GM10266 (cell line): ENCODE results near the gene LPP.

ENCODE experiments used
- DNase-seq: peaks from one replicate; pipeline ENCODE4 v3.0.0; 2012; ENCODE audit errors: extremely low spot score
- TF ChIP-seq, protein P1 (sequence below): IDR thresholded peaks from 2 replicates; pipeline ENCODE4 v1.5.1; 2012; ENCODE audit warnings: mild to moderate bottlenecking, low read depth; ENCODE audit not compliant: control insufficient read depth, insufficient read depth; ENCODE audit errors: missing control alignments

The LPP gene

DNA sequence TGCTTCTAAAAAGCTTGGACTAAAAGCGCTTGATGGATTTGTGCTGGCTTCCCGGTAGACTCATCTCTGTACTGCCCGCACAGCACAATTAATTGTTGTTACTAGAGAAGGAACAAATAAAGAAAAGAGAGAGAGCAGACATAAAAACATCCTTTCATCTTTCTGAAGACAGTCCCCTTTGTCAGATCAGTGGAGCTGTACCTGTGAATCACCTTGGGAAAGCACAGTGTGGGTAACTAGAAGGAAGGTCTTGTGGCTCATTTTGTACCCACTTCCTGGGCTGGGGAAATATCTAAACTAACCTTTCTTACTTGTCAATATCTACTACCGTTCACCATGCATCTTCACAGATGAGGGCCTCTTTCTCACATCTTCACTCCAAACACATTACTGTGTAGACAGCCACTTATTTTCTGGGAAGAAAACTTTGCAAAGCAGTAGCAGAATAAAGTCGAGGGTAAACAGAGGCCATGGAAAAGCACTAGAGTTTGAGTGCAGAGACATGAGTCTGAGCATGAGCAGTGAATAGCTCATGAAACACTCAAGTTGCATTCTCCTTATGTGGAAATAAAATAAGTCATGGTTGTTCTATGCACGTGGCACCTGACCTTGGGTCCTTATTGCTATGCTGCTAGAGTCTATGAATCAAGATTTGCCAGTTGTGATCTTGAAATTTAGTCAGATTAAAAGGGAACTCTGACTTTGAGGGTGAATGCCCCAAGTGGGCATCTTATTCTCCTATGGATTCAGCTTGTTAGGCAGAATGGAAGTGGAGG, 169.3 kb downstream of the LPP start:
- TF ChIP-seq, protein P1, sequence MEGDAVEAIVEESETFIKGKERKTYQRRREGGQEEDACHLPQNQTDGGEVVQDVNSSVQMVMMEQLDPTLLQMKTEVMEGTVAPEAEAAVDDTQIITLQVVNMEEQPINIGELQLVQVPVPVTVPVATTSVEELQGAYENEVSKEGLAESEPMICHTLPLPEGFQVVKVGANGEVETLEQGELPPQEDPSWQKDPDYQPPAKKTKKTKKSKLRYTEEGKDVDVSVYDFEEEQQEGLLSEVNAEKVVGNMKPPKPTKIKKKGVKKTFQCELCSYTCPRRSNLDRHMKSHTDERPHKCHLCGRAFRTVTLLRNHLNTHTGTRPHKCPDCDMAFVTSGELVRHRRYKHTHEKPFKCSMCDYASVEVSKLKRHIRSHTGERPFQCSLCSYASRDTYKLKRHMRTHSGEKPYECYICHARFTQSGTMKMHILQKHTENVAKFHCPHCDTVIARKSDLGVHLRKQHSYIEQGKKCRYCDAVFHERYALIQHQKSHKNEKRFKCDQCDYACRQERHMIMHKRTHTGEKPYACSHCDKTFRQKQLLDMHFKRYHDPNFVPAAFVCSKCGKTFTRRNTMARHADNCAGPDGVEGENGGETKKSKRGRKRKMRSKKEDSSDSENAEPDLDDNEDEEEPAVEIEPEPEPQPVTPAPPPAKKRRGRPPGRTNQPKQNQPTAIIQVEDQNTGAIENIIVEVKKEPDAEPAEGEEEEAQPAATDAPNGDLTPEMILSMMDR = no peak
- DNase-seq = no peak

DNA sequence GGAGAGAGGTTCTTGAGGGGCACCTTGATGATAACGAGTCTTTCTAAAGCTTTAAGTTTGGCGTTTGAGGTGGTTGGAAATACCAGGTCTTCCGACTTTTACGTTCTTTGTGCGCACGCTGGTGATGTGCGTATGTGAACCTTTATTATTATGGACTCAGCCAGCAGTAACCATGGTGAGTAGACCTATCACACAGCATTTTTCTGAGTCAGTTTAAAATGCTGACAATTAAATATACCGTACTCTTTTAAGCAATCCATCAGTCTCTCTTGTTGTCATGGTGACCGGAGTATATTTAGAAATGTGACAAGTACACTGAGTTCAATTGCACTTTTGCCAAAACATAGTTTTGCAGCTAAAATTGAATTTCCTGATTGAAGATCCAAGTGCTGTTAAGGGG, 172.2 kb downstream of the LPP start:
- DNase-seq = no peak
- TF ChIP-seq, protein P1 = no peak

DNA sequence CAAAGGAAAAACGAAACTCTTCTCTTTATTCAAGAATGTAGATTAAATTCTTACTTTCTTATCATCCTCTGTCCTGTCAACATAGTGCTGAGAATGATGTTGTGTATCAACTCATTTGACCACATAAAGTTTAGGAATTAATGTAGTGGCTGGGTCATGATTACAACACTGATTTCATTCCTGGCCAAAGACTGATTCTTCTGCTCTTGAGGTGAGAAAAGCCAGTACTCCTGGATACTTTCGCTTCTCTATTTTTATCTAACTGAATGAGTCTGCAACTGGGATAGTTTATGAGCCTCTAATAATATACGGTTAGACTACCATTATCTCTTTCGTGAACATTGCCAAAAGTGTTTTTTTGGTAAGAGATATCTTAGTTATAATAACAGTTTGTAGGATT, 173.0 kb downstream of the LPP start:
- DNase-seq = no peak
- TF ChIP-seq, protein P1 = no peak

DNA sequence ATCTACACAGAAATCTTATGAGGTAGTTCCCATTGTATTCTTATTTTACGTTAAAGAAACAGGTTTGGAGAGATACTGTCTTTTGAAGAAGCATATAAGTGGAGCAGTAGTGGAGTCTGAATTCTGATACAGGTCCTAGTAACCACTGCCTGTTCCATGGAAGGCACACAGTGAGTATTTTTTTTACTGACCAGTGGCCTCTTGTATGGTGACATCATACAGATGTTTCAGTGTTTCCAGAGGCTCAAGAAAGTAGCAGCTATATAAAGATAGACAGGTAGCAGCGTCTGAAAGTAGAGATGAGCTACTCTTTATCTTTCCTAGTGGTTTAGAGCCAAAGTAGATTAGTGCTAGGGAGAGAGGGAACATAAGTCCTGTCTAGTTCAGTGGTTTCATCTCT, 173.5 kb downstream of the LPP start:
- TF ChIP-seq, protein P1 = no peak
- no peak for DNase-seq

DNA sequence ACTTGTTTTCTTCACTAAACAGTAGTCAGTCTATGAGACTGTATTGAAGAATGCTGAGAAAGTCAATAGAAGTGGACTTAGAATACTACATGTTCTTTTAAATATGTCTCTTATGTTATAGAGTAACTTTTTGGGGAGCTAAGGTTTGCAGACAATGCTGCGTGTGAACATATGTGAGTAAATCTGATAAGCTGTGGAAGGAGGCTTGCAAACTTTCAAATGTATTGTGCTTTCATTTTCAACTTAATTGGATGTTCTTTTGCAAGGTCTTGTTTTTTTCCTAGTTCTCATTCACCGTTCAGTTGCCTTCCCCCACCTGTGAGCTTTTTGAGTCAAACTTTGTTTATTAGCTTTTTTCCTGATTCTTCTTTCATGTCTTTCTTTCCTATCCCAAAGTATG, 176.2 kb downstream of the LPP start:
- TF ChIP-seq, protein P1 = no peak
- no peak for DNase-seq

DNA sequence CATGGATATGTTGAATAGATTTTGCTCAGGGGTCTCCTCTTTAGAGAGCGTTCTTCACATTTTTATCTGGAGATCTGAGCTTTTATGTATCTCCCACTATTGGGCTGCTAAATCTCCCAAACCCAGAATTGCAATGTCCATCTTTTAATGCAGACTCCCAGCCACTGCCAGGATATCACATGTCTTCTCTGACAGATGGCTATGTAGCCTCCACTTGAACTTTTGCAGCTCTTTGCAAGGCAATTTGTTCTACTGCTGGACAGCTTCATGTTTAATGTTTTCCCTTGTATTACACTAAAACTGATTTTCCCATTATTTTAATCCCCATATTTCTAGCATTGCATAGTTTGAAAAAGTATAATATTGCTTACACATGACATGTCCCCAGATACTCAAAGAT, 177.2 kb downstream of the LPP start:
- TF ChIP-seq, protein P1 = no peak
- DNase-seq = no peak

DNA sequence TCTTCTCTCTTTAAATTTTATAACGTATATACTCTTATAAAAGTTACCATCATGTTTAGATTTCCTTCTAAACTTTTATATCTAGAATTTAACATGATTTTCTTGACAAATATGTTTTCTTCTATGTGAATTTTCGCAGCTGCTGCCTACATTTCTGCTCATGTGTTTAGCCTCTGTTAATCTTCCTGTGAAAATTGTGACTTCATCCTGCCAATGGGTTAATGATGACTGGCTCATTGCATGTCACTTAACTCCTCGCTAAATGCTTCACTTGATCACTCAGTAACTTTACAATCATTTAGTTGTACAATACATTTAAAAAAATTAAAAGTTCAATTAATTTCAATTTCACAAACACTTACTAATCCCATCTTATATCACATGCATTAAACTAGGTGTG, 178.1 kb downstream of the LPP start:
- TF ChIP-seq, protein P1 = no peak
- no peak for DNase-seq
